Activated CD4-positive, alpha-beta T cell treated with anti-CD3 and anti-CD28 coated beads, Interleukin-2, amount 50 U/mL, for 24 hours (primary cell): Measurements from ENCODE around the gene OGFR.
"Not testable (repeated sequence)": the region's sequence is repeated elsewhere in the genome, so short reads cannot be mapped to it uniquely, and the experiment has no call there.

Experiments used
- DNase-seq, 2 donors: peaks; one replicate each; pipeline ENCODE4 v3.0.0-alpha.2; 2020; ENCODE audit warnings: low read depth in 1 of 2, low spot score in 1 of 2

Gene OGFR

GRCh38 chr20:62836967-62837490 is 32.4 kb downstream of the OGFR start:
- DNase-seq: no peak

- DNase-seq: no peak
Observed at GRCh38 chr20:62837790-62838127, 33.1 kb downstream of the OGFR start.

GRCh38 chr20:62838128-62838891 is 33.7 kb downstream of the OGFR start:
- DNase-seq: no peak

GRCh38 chr20:62839261-62839660 is 34.6 kb downstream of the OGFR start:
- no peak for DNase-seq

GRCh38 chr20:62839816-62840215 is 35.2 kb downstream of the OGFR start:
- no peak for DNase-seq

- DNase-seq: no peak
Observed at GRCh38 chr20:62840244-62841197, 35.9 kb downstream of the OGFR start.

GRCh38 chr20:62841705-62842212 is 37.1 kb downstream of the OGFR start:
- no peak for DNase-seq

- no peak for DNase-seq
Observed at GRCh38 chr20:62843656-62844055, 39.0 kb downstream of the OGFR start.

GRCh38 chr20:62844182-62844581 is 39.5 kb downstream of the OGFR start:
- DNase-seq: no peak

- no peak for DNase-seq
Observed at GRCh38 chr20:62845416-62846160, 41.0 kb downstream of the OGFR start.

- DNase-seq: no peak
Observed at GRCh38 chr20:62846166-62846890, 41.7 kb downstream of the OGFR start.

GRCh38 chr20:62848917-62849316 is 44.3 kb downstream of the OGFR start:
- DNase-seq: not testable (repeated sequence)

- no peak for DNase-seq
Observed at GRCh38 chr20:62849431-62849830, 44.8 kb downstream of the OGFR start.

GRCh38 chr20:62850333-62850974 is 45.8 kb downstream of the OGFR start:
- DNase-seq: no peak

GRCh38 chr20:62852196-62852595 is 47.6 kb downstream of the OGFR start:
- DNase-seq: no peak

- no peak for DNase-seq
Observed at GRCh38 chr20:62852841-62853240, 48.2 kb downstream of the OGFR start.

GRCh38 chr20:62853304-62853703 is 48.7 kb downstream of the OGFR start:
- not testable (repeated sequence) for DNase-seq

- no peak for DNase-seq
Observed at GRCh38 chr20:62854121-62854520, 49.5 kb downstream of the OGFR start.

- no peak for DNase-seq
Observed at GRCh38 chr20:62855120-62855519, 50.5 kb downstream of the OGFR start.
